HepG2 (cell line): ENCODE data around the gene PAQR7.

Experiments used
- ELF4 ChIP-seq: sonication (generic); formaldehyde crosslinking; IDR thresholded peaks from 2 replicates; pipeline ENCODE4 v1.5.0; 2020; ENCODE audit warnings: missing genetic modification reagents, mild to moderate bottlenecking, moderate library complexity, borderline replicate concordance
- TF ChIP-seq, protein P1 (sequence below): sonication (generic); formaldehyde crosslinking; IDR thresholded peaks from 2 replicates; pipeline ENCODE4 v1.4.0; 2020; ENCODE audit warnings: missing genetic modification reagents, borderline replicate concordance

- TF ChIP-seq, protein P1, sequence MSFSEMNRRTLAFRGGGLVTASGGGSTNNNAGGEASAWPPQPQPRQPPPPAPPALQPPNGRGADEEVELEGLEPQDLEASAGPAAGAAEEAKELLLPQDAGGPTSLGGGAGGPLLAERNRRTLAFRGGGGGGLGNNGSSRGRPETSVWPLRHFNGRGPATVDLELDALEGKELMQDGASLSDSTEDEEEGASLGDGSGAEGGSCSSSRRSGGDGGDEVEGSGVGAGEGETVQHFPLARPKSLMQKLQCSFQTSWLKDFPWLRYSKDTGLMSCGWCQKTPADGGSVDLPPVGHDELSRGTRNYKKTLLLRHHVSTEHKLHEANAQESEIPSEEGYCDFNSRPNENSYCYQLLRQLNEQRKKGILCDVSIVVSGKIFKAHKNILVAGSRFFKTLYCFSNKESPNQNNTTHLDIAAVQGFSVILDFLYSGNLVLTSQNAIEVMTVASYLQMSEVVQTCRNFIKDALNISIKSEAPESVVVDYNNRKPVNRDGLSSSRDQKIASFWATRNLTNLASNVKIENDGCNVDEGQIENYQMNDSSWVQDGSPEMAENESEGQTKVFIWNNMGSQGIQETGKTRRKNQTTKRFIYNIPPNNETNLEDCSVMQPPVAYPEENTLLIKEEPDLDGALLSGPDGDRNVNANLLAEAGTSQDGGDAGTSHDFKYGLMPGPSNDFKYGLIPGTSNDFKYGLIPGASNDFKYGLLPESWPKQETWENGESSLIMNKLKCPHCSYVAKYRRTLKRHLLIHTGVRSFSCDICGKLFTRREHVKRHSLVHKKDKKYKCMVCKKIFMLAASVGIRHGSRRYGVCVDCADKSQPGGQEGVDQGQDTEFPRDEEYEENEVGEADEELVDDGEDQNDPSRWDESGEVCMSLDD (CRISPR knock-in tag), result no peak
- peak; percentile 46; the same call in 1 of the 2 replicates for TF ChIP-seq ELF4 (CRISPR knock-in tag)
Observed at GRCh38 chr1:25819491-25820246, 55.8 kb downstream of the PAQR7 start, which contains the start of gene MTFR1L.
